Measurements from ENCODE around the gene MAP4K1.
"Not testable (repeated sequence)": the region's sequence is repeated elsewhere in the genome, so short reads cannot be mapped to it uniquely, and the experiment has no call there.

The MAP4K1 gene

DNA sequence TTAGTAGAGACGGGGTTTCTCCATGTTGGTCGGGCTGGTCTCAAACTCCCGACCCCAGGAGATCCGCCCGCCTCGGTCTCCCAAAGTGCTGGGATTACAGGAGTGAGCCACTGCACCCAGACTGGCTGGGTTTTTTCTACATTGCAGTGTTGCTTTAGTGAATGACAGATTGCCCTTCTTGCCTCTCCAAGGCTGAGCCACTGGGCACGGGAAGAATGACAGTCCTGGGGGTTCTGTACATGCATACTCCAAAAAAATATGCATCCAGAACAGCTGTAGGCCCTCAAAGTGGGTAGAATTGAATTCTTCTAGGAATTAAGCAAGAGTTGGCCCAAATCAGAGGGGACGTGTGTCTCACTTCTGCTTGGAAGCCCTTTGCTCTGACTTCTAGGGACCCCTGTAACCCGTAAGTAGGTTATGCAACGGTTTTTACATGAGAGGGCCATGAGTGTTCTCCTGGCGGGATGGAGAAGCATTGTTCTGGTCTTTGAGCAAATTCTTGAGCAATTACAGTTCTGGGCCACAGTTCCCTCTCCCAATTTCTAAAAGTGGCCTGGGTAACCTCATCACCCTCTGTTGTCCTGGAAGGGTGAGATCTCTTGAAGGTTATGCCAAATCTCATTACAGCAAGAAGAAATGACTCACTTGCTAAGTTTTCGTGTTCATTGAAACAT lies 33.3 kb upstream of the MAP4K1 start:
- peak; percentile 81 for DNase-seq

GRCh38 chr19:38650172-38650775 lies 32.5 kb upstream of the MAP4K1 start:
- DNase-seq = no peak

DNA sequence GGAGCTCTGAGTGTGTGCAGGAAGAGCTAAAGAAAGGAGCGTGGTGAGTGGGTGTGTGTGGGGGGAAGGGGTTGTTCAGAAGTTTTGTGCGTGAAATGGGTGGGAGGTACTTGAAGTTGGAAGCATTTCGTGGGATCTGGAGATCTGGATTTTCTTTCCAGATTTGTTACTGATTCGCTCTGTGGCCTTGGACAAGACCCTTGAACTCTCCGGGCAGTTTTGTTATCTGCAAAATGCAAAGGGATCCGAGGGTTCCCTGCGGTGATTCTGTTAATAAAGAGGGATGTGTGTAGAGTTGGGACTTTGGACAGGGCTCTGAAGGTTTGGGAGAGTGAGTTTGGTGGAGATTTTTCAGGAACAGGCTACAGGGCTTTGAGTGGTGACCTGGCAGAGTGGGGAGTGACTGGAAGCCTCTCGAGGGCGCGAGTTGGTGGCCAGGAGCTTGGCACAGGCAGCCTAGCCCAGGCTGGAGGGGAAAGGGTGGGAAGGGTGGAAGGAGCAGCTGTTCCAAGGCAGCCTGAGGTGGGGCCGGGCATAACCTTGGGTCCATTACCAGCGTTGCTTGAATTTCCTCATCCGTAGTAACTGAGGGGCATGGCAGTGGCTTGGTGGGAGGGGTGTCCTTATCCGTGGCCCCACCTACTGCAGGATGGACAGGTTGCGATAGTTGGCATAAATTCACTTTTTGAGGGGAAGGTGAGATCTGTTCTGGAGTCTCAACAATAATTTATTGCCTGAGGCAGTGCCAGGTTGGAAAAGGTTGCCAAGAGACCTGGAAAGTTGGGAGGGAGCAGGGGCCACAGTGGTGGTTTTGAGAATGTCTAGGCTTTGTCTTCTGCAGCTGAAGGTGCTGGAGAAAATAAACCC lies 31.8 kb upstream of the MAP4K1 start:
- no peak for DNase-seq

DNA sequence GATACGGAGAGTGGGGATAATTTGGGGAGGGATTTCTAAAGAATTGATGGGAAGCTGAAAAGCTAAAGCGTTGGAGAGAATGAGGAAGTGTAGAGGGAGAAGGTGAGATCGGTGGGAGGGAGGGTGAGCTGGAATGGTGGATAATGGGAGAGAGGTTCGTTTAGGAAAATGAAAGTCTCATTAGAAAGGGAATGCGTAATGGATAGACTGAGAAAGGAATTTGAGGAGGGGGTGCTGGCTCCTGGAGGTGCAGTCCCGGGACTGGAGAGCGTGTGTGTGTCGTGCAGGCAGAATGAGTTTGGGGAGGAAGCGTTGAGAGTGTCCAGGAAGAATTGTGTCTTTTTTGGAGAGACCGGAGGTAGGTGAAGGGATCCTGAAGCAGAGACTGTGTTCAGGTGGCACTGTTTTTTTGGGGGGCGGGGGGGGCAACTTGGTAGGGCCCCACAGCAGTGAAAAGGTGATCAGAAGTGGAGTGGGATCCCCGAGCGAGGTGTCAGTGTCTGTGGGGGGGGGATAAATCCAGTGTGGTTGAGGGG lies 31.1 kb upstream of the MAP4K1 start:
- DNase-seq = no peak

DNA sequence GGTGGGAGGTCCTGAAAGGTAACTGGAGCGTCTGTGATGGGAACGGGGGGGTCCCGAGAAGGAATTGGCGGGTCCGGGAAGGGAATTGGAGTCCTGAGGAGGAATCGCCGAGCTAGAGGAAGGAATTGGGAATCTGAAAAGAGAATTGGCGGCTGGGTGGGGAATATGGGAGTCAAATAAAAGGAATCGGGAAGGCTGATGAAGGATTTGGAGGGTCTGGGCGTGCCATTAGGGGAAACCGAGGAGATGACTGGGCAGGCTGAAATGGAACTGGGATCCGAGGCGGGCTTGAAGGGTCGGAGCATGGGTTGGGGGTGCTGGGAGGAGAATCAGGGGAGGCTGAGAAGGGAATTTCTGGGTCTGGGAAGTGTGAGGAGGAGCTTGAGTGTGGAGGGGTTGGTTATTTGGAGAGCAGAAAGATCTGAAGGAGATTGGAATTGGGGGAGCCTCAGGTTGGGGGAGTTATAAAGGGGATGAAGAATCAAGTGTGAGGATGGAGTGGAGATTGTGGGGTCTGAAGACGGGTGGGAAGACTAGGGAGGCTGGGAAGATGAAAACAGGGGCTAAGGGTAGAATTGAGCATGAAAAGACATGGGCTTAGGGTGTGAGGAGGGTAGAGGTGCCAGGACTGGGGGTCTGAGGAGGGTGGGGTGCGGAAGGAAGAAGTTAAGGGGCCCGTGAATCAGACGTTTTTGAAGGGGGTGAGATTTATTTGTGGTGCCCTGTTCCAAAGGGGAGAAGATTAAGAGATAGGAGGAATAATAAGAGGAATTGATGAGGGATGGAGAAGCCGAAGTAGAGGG lies 30.4 kb upstream of the MAP4K1 start:
- no peak for DNase-seq

GRCh38 chr19:38647368-38647965 lies 29.7 kb upstream of the MAP4K1 start, which contains the start of gene ACTN4:
TSS of gene ACTN4 (plus strand) at chr19:38647649. CDS start at chr19:38647746, 97 bp downstream.
- peak; percentile 97 for DNase-seq

DNA sequence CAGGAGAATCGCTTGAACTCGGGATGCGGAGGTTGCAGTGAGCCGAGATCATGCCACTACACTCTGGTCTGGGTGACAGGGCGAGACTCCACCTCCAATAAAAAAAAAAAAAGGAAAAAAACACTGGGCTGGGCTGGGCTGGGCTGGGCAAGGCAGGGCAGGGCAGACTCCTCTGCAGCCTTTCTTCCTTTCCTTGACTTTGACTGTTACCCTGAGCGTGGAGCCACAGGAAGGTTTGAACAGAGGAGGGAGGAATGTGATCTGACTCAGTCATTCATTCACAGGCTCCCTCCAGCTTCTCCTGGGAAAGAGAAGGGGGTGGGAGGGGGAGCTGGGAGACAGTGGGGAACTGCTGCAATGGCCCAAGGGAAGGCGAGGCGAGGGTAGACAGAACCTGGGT lies 27.0 kb upstream of the MAP4K1 start:
- DNase-seq = no peak

DNA sequence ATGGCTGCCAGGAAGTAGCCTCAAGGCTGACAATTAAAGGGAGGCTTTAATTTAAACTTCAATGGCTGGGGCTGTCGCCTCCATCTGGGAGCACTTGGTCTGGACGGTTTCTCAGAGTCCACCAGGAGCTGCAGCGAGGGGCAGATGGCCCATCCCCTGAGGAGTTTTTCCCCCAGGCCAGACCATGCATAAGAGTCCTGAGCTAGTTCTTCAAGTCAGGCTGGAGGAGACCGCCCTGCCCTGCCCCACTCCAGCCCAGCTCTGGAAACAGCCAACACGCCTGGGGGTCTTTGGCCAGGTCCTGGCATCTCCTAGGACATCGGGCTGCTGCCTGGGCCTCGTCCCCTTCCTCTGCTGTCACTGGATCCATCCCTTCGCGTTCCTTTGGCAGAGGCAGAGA lies 24.4 kb upstream of the MAP4K1 start:
- DNase-seq = no peak

DNA sequence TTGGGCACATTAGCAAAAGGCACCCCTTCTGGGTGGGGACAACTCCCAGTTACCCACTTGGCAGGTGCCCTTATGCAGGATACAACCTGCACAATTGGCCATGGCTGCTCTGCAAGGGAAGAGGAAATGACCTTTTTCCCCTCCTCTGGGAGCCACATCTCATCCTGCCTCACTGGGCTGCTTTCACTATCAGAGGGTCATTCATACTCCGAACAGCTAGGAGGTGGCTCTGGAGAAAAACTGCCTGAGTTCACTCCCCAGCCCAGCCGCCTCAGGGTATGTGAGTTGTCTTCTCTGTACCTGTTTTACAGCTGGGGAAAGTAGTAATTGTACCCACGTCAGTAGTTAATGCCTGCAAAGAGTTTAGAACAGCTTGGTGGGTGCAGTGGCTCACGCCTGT lies 22.6 kb upstream of the MAP4K1 start:
- DNase-seq = no peak

DNA sequence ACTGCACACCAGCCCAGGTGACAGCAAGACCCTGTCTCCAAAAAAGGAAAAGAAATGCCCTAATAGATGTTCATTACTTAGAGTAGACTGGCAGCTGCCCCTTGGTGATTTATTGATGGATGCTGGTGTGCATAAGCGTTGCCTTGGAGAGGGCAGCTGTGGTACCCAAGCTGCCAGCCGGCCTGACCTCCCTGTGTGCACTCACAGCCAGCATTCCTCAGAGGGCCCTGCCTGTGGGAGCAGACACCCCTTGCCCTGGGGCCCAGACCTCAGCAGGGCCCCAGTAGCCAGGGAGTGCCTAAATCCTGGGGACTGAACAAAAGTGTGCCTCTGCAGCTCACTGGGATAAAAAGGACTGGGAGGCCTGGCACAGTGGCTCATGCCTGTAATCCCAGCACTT lies 21.9 kb upstream of the MAP4K1 start:
- DNase-seq = no peak

DNA sequence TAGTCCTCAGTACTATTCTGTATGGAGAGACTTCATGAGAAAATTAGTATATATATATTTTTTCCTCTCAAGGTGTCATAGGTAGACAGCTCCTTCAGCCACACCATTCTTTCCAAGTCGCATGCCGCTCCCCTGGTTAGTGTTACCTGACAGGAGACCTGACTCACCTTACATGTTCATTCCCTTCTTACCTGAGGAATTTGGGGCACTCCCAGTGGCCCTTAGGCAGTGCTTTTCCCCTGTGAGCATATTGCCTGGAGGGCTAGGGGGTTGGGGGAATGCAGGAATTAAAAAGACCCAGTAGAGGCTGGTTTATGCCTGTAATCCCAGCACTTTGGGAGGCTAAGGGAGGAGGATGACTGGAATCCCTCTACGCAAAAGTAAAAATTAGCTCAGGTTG lies 20.7 kb upstream of the MAP4K1 start:
- DNase-seq = no peak

DNA sequence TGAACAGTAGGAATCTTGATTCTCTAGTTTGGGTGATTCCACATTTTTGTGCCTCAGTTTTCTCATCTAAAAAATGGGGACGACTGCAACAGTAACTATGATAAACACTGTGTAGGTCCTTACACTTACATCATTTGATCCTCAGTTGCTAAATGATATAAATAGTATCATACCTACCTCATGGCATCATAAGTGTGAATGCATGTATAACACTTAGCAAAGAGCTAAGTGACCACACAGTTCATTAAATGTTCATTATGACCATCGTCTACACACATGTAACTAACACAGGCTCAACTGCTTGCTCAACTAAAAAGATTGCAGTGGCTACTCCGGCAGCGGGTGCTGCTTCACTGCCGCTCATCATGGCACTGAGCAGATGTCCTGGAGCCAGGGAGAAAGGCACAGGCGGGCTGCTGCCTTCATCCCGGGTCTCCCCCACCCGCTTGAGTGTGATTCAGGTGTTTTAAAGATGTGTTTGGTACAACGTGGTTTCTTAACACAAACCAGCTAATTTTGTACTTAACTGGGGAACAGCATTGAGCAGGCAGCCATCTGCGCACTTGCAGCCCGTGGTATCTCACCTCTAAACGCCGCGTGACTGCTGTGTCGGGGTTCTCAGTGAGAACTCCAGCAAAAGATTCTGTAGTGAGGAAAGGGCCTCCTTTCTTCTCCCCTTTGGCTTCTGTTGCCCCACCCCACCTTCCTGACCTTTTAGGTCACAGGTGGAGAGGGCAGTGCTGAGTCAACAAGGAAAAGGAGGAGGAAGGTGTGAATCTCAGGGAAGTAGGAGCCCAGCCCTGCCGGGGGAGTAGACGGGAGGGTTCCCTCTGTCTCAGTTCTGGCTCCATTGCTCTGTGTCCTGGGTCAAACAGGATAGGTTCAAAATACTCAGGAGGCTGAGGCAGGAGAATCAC lies 18.0 kb upstream of the MAP4K1 start:
- DNase-seq = no peak

DNA sequence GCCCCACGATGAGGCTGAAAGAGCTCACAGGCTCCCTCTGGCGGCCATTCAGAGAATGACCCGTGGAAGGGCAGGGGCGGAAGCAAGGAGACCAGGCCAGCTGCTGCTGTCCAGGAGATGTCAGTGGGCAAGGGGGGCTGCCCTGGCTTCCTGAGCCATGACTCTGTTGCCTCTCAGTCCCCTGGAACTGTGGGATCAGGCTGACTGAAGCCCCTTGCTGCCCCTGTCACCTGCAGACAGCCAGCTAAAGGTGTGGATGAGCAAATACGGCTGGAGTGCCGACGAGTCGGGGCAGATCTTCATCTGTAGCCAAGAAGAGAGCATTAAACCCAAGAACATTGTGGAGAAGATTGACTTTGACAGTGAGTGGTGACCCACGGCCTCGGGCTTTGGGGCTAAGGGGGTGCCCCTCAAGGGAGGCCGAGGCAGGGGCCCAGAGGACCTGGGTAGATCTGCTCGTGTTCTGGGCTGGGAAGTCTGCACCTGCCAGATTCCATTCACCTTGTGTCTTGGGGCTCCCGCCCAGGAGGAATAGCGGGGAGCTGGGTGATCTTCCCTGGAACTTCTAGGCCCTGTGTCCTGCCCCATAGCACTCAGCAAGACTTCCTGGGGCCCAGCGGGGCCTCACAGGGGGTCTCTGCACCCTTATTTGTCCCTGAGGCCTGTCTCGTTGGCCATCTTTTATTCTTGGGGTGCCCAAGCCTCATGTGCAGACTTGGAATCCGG lies 17.2 kb upstream of the MAP4K1 start:
- peak; percentile 57 for DNase-seq

DNA sequence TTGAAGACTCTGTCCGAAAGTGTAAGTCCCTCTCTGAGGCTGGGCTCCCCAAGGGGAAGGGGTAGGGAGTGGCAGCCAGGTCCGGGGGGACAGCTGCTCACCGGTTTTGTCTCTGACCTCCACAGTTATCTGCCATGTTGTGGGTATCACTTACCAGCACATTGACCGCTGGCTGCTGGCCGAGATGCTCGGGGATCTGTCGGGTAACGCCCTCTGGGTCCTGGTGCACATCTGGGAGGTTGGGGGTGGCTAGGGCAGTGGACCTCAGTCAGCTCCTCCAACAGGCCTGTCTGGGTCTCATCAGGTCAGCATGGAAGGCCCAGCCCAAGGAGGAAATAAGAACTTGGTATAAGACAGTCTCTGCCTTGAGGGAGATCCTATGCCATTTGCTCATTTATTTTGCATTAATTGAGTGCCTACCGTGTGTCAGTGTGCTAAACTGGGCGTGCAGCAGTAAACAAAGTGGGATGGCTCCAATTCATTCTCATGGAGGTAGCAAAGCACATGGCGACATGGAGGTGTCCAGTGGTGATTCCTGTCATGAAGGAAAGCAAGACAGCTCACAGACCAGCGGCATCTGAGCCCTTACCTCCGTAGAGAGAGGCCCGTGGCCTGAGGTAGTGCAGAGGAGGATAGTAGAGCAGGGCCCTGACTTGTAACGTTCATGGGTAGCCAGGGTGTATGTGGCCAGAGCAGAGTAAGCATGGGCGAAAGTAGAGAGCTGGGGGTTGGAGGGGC lies 14.9 kb upstream of the MAP4K1 start:
- DNase-seq = no peak

DNA sequence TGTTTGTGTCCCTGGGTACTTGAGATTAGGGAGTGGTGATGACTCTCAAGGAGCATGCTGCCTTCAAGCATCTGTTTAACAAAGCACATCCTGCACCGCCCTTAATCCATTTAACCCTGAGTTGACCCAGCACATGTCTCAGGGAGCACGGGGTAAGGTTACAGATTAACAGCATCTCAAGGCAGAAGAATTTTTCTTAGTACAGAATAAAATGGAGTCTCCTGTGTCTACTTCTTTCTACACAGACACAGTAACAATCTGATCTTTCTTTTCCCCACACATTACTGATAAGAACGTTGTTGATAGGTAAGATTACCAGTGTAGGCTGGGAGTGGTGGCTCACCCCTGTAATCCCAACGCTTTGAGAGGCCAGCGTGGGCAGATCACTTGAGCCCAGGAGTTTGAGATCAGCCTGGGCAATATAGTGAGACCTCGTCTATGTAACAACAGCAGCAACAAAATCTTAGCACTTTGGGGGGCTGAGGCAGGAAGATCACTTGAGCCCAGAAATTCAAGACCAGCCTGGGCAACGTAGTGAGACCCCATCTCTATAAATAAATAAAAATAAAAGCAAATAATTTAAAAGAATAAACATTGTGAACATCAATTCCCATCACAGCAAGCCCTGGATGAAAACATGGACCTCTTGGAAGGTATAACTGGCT lies 14.2 kb upstream of the MAP4K1 start:
- not testable (repeated sequence) for DNase-seq

GRCh38 chr19:38631301-38631700 lies 13.5 kb upstream of the MAP4K1 start:
- not testable (repeated sequence) for DNase-seq

DNA sequence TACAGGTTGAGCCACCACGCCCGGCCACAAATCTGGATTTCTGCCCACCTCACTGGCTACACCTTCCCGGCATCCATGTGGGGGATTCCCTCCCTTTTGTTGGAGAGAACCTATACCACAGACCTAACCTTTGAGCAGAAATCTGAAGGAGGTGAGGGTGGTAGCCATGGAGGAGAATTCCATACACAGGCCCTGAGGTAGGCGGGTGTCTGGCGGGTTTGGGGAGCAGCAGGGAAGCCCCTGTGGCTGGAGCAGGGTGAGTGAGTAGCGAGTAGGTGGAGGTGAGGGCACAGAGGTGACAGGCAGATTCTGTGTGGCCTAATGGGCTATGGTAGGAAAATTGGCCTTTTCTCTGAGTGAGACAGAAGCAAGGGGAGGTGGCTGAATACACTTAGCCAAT lies 11.8 kb upstream of the MAP4K1 start:
- DNase-seq = no peak

DNA sequence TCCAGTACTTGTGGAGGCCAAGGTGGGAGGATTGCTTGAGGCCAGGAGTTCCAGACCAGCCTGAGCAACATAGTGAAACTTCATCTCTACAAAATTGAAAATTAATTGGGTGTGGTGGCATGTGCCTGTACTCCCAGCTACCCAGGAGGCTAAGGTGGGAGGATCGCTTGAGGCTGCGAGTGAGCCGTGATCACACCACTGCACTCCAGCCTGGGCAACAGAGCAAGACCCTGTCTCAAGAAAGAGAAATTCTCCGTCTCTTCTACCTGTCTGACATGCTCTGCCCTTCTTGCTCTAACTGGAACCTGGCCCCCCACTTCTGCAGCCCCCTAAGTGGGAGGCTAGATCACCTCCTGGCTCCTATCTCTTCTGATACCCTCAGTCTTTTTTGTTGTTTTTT lies 8.6 kb upstream of the MAP4K1 start:
- DNase-seq = no peak

DNA sequence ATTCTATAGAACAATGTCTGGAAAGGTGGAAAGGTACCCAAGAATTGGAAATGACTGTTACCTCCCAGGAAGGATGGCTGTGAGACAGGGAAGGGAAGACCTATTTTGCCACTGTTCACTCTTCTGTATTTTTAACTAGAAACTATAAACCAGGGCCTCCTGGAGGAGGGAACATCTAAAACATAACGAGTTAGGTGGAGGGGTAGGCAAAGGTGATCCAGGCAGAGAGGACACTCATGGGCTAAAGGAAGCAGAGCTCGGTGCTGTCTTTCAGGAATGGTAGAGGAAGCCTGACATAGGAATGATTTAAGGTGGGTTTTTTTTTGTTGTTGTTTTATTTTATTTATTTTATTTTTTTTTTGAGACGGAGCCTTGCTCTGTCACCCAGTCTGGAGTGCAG lies 7.1 kb upstream of the MAP4K1 start:
- DNase-seq = no peak
